ENCODE data around the gene ARID3C.

The ARID3C gene

DNA sequence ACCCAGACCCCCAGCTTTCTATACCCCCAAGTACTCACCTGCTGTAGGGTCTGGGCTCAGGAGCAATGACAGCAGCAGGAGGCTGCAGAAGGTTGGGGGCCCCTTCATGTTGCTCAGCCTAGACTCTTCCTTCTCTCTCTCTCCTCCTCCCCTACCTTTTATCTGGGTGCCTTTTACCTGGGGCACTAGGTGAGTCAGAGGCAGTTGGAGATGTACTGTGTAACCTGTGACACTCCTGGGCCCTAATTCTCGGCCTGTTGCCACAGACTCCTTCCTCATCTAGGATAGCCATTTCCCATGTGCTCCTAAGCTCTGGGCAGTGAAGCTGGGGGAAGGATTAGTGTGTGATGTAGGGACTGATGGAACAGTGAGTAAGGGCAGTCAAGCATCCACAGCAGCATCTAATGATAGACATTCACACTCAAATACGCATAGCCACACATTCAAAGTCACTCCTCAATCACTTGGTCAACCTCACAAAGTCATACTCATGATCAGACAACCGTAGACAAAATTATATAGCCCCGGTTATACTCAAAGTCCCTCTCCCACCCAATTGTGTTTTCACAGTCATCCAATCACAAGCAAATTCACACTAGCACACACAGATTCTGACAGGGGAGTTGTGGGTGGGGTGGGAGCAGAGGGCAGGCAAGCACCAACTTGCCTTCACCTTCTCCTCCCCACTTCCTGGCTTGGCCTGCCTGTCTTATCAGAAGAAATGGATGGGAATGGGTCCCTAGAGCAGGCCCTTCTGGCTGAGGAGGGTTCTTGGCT lies 33.8 kb upstream of the ARID3C start, which contains the start of gene CCL27:
TSS of gene CCL27 (minus strand) at position 132 of the 777 bp plus-strand sequence. CDS start at position 108, 24 bp downstream.
- H3K9me3 ChIP-seq (ENCODE audit: control insufficient read depth, low read length), result no peaks in the 10 kb centered on the region
- DNase-seq (ENCODE audit: low read depth), result no peak
- peaks cover 14% of the 10 kb centered on the region for H3K36me3 ChIP-seq (ENCODE audit: control insufficient read depth, insufficient read depth, low read length, severe bottlenecking)
- no peak within 1 kb of the TSS for H3K4me3 ChIP-seq (ENCODE audit: low read length)
- no peak within 1 kb of the TSS for H3K9ac ChIP-seq (ENCODE audit: low read length)
- no peaks in the 10 kb centered on the region for H3K27me3 ChIP-seq (replicated peaks; ENCODE audit: control insufficient read depth, insufficient read depth, low read length)
- peaks cover 26% of the 10 kb centered on the region for H3K4me1 ChIP-seq (ENCODE audit: control insufficient read depth, insufficient read depth, low read length)

DNA sequence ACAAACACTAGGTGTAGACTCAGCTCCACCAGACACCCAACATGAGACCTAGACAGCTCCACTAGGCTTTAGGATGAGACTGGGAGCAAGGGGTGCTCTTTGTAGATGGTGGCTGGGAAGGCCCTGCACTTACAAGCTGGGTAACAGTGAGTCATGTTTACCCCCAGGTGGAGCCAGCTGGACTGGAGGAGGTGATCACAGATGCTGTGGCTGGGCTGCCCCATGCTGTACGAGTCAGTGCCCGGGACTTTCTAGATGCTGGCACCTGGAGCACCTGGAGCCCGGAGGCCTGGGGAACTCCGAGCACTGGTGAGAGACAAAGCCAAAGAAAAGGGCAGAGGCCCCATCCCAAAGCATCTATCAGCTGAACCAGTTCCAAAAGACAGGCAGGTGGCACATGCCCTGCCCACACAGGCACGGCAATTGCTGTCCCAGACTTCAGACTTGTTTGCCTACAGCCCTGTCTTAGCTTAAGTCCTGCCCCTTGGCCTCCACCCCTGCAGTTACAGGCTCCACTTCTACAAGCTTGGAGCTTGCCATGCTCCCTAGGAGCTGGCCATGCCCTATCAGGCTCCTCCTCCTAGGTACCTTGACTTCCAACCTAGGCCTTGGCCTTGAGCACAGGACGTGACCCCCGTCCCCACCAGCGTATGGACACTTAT lies 30.9 kb upstream of the ARID3C start:
- Histone ChIP-seq H3K9ac (ENCODE audit: low read length) (no peak overlapping the region), H3K4me3 (ENCODE audit: low read length) (no peak overlapping the region), H3K9me3 (ENCODE audit: control insufficient read depth, low read length) (no peaks in the 10 kb centered on the region), H3K27me3 (replicated peaks; ENCODE audit: control insufficient read depth, insufficient read depth, low read length) (no peaks in the 10 kb centered on the region), H3K4me1 (ENCODE audit: control insufficient read depth, insufficient read depth, low read length) (peaks cover 20% of the 10 kb centered on the region), H3K36me3 (ENCODE audit: control insufficient read depth, insufficient read depth, low read length, severe bottlenecking) (peaks cover 14% of the 10 kb centered on the region)
- DNase-seq (ENCODE audit: low read depth), result no peak

DNA sequence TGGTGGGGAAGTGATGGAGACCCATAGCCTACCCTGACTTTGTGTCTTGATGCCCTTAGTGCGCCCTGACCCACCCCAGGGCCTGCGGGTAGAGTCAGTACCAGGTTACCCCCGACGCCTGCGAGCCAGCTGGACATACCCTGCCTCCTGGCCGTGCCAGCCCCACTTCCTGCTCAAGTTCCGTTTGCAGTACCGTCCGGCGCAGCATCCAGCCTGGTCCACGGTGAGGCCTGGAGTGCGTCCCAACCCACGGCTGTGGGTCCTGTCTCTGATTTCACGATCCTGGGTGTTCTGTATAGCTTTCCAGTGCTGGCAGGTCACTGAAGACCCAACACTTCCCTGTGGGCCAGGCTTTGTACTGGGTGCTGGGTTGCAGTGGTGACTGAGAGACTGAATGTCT lies 29.6 kb upstream of the ARID3C start:
- Histone ChIP-seq H3K4me3 (ENCODE audit: low read length) (no peak overlapping the region), H3K27me3 (replicated peaks; ENCODE audit: control insufficient read depth, insufficient read depth, low read length) (no peaks in the 10 kb centered on the region), H3K36me3 (ENCODE audit: control insufficient read depth, insufficient read depth, low read length, severe bottlenecking) (peaks cover 14% of the 10 kb centered on the region), H3K4me1 (ENCODE audit: control insufficient read depth, insufficient read depth, low read length) (peaks cover 20% of the 10 kb centered on the region), H3K9ac (ENCODE audit: low read length) (no peak overlapping the region), H3K9me3 (ENCODE audit: control insufficient read depth, low read length) (no peaks in the 10 kb centered on the region)
- DNase-seq (ENCODE audit: low read depth), result no peak

DNA sequence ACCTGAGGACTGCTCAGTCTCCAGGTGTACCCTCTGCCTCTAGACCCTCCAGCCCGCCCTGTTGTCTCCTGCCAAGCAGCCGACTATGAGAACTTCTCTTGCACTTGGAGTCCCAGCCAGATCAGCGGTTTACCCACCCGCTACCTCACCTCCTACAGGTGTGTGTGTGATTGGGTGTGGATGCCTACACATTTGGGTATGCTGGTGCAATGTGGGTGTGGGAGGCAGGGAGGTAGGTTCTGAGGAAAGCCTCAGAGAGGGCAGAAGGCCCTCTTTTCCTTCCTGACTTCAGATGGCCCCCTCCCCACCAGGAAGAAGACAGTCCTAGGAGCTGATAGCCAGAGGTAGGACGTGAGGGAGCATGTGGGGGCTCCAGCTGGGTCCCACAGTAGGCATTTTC lies 28.1 kb upstream of the ARID3C start:
- DNase-seq (ENCODE audit: low read depth), result no peak
- no peak overlapping the region for H3K4me3 ChIP-seq (ENCODE audit: low read length)
- peaks cover 34% of the 10 kb centered on the region for H3K4me1 ChIP-seq (ENCODE audit: control insufficient read depth, insufficient read depth, low read length)
- no peaks in the 10 kb centered on the region for H3K27me3 ChIP-seq (replicated peaks; ENCODE audit: control insufficient read depth, insufficient read depth, low read length)
- no peaks in the 10 kb centered on the region for H3K9me3 ChIP-seq (ENCODE audit: control insufficient read depth, low read length)
- H3K36me3 ChIP-seq (ENCODE audit: control insufficient read depth, insufficient read depth, low read length, severe bottlenecking), result peaks cover 12% of the 10 kb centered on the region
- no peak overlapping the region for H3K9ac ChIP-seq (ENCODE audit: low read length)

DNA sequence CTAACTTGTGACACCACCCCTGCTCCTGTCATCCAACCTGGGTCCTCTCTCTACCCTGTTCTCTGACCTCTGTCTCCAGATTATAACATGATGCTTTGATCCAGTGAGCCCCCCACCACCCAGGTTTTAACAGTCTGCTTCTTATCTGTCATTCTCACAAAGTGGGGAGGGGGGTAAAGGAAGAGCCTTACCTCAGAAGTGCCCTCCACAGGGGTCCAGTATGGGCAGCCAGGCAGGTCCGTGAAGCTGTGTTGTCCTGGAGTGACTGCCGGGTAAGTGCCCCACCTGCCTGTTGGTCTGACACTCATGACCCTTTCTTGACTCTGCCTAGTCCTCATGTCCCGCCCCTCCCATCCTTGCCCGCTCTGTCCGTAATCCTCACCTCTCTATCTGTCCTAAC lies 26.5 kb upstream of the ARID3C start:
- peaks cover 9% of the 10 kb centered on the region for H3K36me3 ChIP-seq (ENCODE audit: control insufficient read depth, insufficient read depth, low read length, severe bottlenecking)
- DNase-seq (ENCODE audit: low read depth), result no peak
- peaks cover 48% of the 10 kb centered on the region for H3K4me1 ChIP-seq (ENCODE audit: control insufficient read depth, insufficient read depth, low read length)
- H3K9ac ChIP-seq (ENCODE audit: low read length), result peak overlapping the region; percentile 65
- no peak overlapping the region for H3K4me3 ChIP-seq (ENCODE audit: low read length)
- no peaks in the 10 kb centered on the region for H3K9me3 ChIP-seq (ENCODE audit: control insufficient read depth, low read length)
- H3K27me3 ChIP-seq (replicated peaks; ENCODE audit: control insufficient read depth, insufficient read depth, low read length), result no peaks in the 10 kb centered on the region

DNA sequence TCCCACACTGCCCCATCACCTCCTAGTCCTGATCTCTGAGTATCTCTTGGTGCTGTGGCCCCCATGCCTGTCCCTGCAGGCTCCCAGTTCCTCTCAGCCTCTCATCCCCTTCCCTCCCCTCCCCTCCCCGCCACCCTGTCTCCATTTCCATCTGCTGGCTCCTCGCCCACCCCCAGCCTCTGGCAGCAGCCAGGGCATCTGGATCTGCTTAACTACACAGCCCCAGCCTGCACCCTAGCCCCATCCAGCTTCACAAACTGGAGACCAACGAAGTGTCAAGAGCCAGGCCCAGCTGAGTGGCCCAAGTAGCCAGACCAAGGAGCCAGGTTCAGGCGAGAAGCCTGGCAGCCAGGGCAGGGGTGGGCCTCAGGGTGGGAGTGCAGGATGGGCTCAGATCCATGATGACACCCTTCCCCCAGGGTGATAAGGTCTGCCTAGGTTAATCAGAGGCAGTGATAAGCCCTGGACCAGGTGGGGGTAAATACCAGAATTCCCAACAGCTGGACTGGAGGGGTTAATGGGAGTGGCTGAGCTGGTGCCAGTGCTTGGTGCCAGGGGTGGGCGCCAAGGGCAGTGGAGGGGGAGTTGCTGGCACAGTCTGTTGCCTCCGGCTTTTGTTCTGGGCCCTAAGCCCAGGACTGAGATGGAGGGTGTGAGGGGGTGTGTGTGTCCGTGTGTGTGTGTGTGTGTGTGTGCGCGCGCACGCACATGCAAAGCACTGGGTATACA lies 25.6 kb upstream of the ARID3C start:
- peaks cover 48% of the 10 kb centered on the region for H3K4me1 ChIP-seq (ENCODE audit: control insufficient read depth, insufficient read depth, low read length)
- peak overlapping the region; percentile 66 for H3K9ac ChIP-seq (ENCODE audit: low read length)
- H3K27me3 ChIP-seq (replicated peaks; ENCODE audit: control insufficient read depth, insufficient read depth, low read length), result no peaks in the 10 kb centered on the region
- peaks cover 5% of the 10 kb centered on the region for H3K36me3 ChIP-seq (ENCODE audit: control insufficient read depth, insufficient read depth, low read length, severe bottlenecking)
- peak; percentile 91 for DNase-seq (ENCODE audit: low read depth)
- no peaks in the 10 kb centered on the region for H3K9me3 ChIP-seq (ENCODE audit: control insufficient read depth, low read length)
- H3K4me3 ChIP-seq (ENCODE audit: low read length), result peak overlapping the region; percentile 53

DNA sequence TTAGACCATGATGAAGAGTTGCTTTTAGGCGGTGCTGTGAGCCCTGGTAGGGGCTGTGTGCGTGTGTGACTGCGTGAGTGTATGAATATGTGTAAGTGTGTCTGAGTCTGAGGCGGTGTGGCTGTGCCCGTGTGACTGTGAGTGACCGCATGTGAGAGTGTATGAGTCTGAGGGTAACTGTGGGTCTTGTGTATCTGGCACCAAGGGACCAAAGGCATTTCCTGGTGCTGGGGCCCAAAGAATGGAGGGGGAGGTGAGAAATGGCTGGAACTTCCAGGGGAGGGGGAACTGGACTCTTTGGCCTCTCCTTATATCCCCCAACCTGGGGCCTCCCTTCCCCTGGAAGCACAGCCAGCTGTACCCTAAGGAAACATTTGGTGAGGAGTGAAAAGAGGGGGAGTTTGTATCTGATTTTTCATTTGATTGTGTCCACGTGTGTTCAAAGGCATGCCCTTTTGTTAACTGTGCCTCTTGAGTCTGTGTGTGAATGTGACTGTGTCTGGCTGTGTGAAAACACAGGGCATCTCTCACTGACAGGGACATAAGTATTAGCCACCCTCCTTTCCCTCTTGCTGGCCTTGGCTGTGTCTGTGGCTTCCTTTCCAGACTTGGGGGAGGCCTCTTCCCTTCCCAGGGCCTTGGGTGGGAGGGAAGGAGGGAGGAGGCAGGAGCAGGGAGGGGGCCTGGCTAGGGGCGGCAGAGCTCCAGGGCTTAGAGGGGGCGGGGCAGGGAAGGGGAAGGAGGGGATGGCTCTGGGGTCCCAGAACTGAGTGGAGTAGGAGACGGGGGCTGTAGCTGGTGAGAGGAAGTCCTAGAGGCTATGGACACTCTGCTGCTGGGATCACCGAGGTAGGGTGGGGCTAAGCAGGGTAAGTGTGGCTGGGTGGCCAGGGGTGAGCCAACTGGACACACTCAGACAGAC lies 24.5 kb upstream of the ARID3C start:
- no peaks in the 10 kb centered on the region for H3K27me3 ChIP-seq (replicated peaks; ENCODE audit: control insufficient read depth, insufficient read depth, low read length)
- peak overlapping the region; percentile 85 for H3K9ac ChIP-seq (ENCODE audit: low read length)
- H3K4me1 ChIP-seq (ENCODE audit: control insufficient read depth, insufficient read depth, low read length), result peaks cover 48% of the 10 kb centered on the region
- H3K9me3 ChIP-seq (ENCODE audit: control insufficient read depth, low read length), result no peaks in the 10 kb centered on the region
- peak; percentile 67 for DNase-seq (ENCODE audit: low read depth)
- peaks cover 14% of the 10 kb centered on the region for H3K36me3 ChIP-seq (ENCODE audit: control insufficient read depth, insufficient read depth, low read length, severe bottlenecking)
- H3K4me3 ChIP-seq (ENCODE audit: low read length), result peak overlapping the region; percentile 81

DNA sequence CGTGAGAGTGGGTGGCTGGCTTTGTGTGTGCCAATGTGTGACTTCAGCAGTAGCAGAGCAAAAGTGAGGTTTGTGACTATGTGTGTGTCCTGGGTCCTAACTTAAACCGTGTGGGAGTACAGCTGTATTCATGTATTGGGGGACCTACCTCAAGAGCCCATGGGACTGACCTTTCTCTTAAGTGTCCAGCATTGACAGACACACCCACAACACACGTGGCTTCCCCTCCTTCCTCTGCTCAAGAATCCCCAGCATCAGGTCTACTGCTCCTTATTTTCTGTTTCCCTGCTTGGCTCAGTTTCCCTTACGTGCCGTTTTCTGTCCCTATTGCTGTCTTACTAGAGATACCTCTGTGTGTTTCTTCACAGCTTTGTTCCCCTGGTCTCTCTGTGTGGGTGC lies 23.7 kb upstream of the ARID3C start:
- Histone ChIP-seq H3K9me3 (ENCODE audit: control insufficient read depth, low read length) (no peaks in the 10 kb centered on the region), H3K27me3 (replicated peaks; ENCODE audit: control insufficient read depth, insufficient read depth, low read length) (no peaks in the 10 kb centered on the region), H3K36me3 (ENCODE audit: control insufficient read depth, insufficient read depth, low read length, severe bottlenecking) (peaks cover 15% of the 10 kb centered on the region), H3K9ac (ENCODE audit: low read length) (peak overlapping the region; percentile 85), H3K4me3 (ENCODE audit: low read length) (peak overlapping the region; percentile 81), H3K4me1 (ENCODE audit: control insufficient read depth, insufficient read depth, low read length) (peaks cover 53% of the 10 kb centered on the region)
- peak; percentile 40 for DNase-seq (ENCODE audit: low read depth)

DNA sequence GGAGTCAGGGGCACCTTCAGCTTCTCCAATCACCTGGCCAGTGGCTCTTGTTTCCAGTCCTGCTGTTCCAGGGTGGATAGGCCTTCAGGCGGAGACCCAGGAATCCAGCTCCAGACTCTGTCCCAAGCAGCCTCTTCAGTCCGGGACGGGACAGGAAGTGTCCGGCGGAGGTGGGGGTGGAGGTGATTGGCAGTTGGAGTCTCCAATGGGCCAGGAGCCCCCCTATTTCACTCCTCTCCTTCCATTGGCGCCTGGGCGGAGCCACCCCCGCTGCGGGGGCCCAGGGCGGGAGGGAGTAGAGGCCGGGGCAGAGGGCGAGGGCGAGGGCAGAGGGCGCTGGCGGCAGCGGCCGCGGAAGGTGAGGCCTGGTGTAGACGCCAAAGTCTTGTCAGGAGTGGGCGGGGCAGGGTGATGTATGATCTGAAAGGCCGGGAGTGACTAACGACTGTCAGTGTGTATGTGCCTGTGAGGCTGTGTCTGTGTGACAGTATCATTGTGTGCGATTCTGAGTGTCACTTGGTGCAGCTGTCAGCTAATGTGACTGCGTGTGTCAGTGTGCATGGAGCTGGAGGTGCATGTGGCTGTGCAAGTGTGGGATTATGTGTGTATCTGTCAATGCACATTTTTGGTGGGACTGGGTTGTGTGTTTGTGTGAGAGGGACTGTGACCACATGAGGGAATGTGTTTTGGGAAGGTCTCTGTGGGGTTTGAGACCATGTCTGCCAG lies 23.2 kb upstream of the ARID3C start, which contains the start of gene IL11RA:
TSS of gene IL11RA (plus strand) at position 310 of the 726 bp plus-strand sequence. CDS start 3,033 bp downstream, outside the sequence.
- H3K9ac ChIP-seq (ENCODE audit: low read length), result peak within 1 kb of the TSS; percentile 85
- H3K27me3 ChIP-seq (replicated peaks; ENCODE audit: control insufficient read depth, insufficient read depth, low read length), result no peaks in the 10 kb centered on the region
- H3K36me3 ChIP-seq (ENCODE audit: control insufficient read depth, insufficient read depth, low read length, severe bottlenecking), result peaks cover 15% of the 10 kb centered on the region
- peak within 1 kb of the TSS; percentile 81 for H3K4me3 ChIP-seq (ENCODE audit: low read length)
- DNase-seq (ENCODE audit: low read depth), result peak; percentile 90
- peaks cover 58% of the 10 kb centered on the region for H3K4me1 ChIP-seq (ENCODE audit: control insufficient read depth, insufficient read depth, low read length)
- H3K9me3 ChIP-seq (ENCODE audit: control insufficient read depth, low read length), result no peaks in the 10 kb centered on the region

DNA sequence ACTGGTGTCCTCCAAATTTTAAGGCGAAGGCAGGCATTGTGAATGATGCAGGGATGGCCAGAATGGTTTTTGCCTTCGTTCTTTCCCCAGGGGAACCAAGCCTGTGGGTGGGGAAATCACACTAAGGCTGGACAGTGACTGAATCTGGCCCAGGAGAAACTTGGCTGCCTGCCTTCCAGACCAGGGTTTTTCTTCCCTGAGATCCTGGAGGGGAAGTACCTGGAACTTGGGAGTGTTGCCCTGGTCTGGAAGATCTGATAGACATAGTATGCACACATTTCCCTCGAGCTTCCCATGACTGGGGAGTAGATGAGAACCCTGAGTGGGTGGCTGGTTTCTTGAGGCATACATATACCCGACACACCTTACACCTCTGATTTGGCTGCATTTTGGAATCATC lies 22.5 kb upstream of the ARID3C start:
- Histone ChIP-seq H3K4me3 (ENCODE audit: low read length) (peak overlapping the region; percentile 81), H3K4me1 (ENCODE audit: control insufficient read depth, insufficient read depth, low read length) (peaks cover 65% of the 10 kb centered on the region), H3K36me3 (ENCODE audit: control insufficient read depth, insufficient read depth, low read length, severe bottlenecking) (peaks cover 15% of the 10 kb centered on the region), H3K9me3 (ENCODE audit: control insufficient read depth, low read length) (no peaks in the 10 kb centered on the region), H3K27me3 (replicated peaks; ENCODE audit: control insufficient read depth, insufficient read depth, low read length) (no peaks in the 10 kb centered on the region), H3K9ac (ENCODE audit: low read length) (peak overlapping the region; percentile 85)
- peak; percentile 52 for DNase-seq (ENCODE audit: low read depth)

Measured in adipocyte (in vitro differentiated cells).